Ramos (cell line): ENCODE data around the gene CTU1.

ENCODE experiments used
- in situ Hi-C: fragments of 300-500 bp; cut with MboI; formaldehyde crosslinking; loops from one replicate; pipeline ENCODE4 v1.14.3; 2022; ENCODE audit warnings: low sequenced_read_pairs; ENCODE audit not compliant: unreplicated experiment

The CTU1 gene

GRCh38 chr19:51060973-51061372 lies 47.2 kb downstream of the CTU1 start:
- in situ Hi-C loops = no loop called here

DNA sequence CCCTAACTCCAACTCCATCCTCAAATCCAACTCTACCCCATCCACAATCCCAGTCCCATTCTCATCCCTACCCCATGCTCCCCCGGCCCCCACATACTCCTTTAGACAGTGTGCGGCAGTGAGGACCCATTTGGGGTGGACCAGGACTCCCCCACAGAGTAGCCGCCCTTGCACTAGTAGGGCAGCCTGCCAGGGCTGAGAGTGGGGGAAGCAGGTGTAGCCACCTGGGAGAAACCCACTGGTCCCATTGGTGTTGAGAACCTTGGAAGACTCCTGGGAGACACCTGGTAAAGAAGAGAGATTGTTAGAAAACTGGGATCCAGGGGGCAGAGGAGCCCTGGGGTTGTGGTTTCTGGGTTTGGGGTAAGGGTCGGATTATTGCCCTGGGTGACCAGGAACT lies 47.9 kb downstream of the CTU1 start:
- in situ Hi-C loops = no loop called here

DNA sequence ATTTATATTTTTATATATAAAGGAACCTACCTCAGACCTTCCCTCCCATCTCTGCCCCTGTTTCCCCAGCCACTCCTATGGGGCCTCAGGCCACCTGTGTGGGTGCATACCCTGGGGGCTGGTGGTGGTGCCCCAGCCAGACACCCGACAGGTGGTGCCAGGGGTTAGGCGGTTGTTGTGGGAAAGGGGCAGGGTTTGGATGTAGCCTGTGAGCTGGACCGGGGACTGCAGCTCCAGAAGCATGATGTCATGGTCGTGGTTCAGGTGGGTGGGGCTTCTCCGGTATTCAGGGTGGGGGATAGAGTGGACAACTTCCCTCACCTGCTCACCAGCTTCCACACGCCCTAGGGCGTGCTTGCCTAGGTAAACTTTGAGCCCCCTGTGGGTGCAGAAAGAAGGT lies 48.5 kb downstream of the CTU1 start:
- in situ Hi-C loops = no loop called here

DNA sequence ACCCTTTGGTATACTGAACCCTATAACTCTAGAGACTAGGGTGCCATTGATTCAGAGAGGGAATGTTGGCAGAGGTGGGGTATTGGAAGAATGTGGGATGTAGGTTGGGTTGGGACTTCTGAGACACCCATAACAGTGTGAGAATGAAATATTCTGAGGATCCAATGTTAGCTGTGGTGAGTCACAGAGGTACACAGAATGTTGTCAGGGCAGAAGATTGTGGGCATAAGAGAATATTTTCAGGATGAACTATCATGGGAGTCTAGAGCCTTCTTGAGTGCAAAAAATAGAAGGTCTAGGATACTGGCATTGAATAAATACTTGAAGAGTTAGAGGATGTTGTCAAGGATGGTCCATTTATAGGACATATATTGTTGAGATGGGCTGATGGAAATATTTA lies 52.3 kb downstream of the CTU1 start:
- in situ Hi-C loops = no loop called here
